ENCODE results near the gene ANAPC13.

ANAPC13 gene

GRCh38 chr3:134449951-134450350 lies 35.8 kb downstream of the ANAPC13 start:
- H3K27ac ChIP-seq: no peak overlapping the region
- TF ChIP-seq CTCF (conservative IDR thresholded peaks at IDR 0.05): no peak

GRCh38 chr3:134449277-134449676 lies 36.5 kb downstream of the ANAPC13 start:
- no peak overlapping the region for H3K27ac ChIP-seq
- TF ChIP-seq CTCF (conservative IDR thresholded peaks at IDR 0.05): no peak; the same call in 1 of the 2 replicates

GRCh38 chr3:134448664-134449063 lies 37.1 kb downstream of the ANAPC13 start:
- no peak for TF ChIP-seq CTCF (conservative IDR thresholded peaks at IDR 0.05)
- H3K27ac ChIP-seq: no peak overlapping the region

- no peak overlapping the region for H3K27ac ChIP-seq
- no peak for TF ChIP-seq CTCF (conservative IDR thresholded peaks at IDR 0.05)
Observed at GRCh38 chr3:134447351-134447750, 38.4 kb downstream of the ANAPC13 start.

GRCh38 chr3:134446800-134447199 lies 39.0 kb downstream of the ANAPC13 start:
- no peak for TF ChIP-seq CTCF (conservative IDR thresholded peaks at IDR 0.05)
- no peak overlapping the region for H3K27ac ChIP-seq

GRCh38 chr3:134445636-134446035 lies 40.1 kb downstream of the ANAPC13 start:
- no peak for TF ChIP-seq CTCF (conservative IDR thresholded peaks at IDR 0.05)
- H3K27ac ChIP-seq: peak overlapping the region; percentile 5; the same call in 1 of the 2 replicates

GRCh38 chr3:134445095-134445494 lies 40.7 kb downstream of the ANAPC13 start:
- 0 out of 2 replicates have a peak overlapping the region, but pooled peaks have one; percentile 5 for H3K27ac ChIP-seq
- TF ChIP-seq CTCF (conservative IDR thresholded peaks at IDR 0.05): no peak
